Activated CD8-positive, alpha-beta memory T cell treated with anti-CD3 and anti-CD28 coated beads, Interleukin-2, amount 50 U/mL, for 1 hour (primary cell): ENCODE data around the gene HOXB13.

Source experiments
- DNase-seq: peaks from one replicate; pipeline ENCODE4 v3.0.0-alpha.2; 2020; ENCODE audit errors: extremely low read depth

Gene HOXB13

GRCh38 chr17:48728232-48729231 is at the start of gene HOXB13:
Gene HOXB13, minus strand, starts transcription at chr17:48728750. Its CDS starts 157 bp downstream, at chr17:48728593.
- DNase-seq = no peak

GRCh38 chr17:48776602-48777001 is 48.1 kb upstream of the HOXB13 start:
- no peak for DNase-seq

GRCh38 chr17:48773245-48773644 is 44.7 kb upstream of the HOXB13 start:
- DNase-seq = no peak

GRCh38 chr17:48770954-48771353 is 42.4 kb upstream of the HOXB13 start:
- no peak for DNase-seq

GRCh38 chr17:48769009-48769675 is 40.6 kb upstream of the HOXB13 start:
- no peak for DNase-seq

GRCh38 chr17:48767263-48767774 is 38.8 kb upstream of the HOXB13 start:
- no peak for DNase-seq

GRCh38 chr17:48761114-48761513 is 32.6 kb upstream of the HOXB13 start:
- DNase-seq = no peak

- DNase-seq = no peak
Observed at GRCh38 chr17:48760411-48760810, 31.9 kb upstream of the HOXB13 start.

- no peak for DNase-seq
Observed at GRCh38 chr17:48759288-48759687, 30.7 kb upstream of the HOXB13 start.

- DNase-seq = no peak
Observed at GRCh38 chr17:48757524-48757961, 29.0 kb upstream of the HOXB13 start.

- no peak for DNase-seq
Observed at GRCh38 chr17:48756830-48757251, 28.3 kb upstream of the HOXB13 start.

- DNase-seq = no peak
Observed at GRCh38 chr17:48755356-48755755, 26.8 kb upstream of the HOXB13 start.

GRCh38 chr17:48754500-48755261 is 26.1 kb upstream of the HOXB13 start:
- no peak for DNase-seq

GRCh38 chr17:48753794-48754499 is 25.4 kb upstream of the HOXB13 start:
- no peak for DNase-seq

GRCh38 chr17:48752399-48753288 is 24.1 kb upstream of the HOXB13 start:
- no peak for DNase-seq

GRCh38 chr17:48751733-48752398 is 23.3 kb upstream of the HOXB13 start:
- no peak for DNase-seq

GRCh38 chr17:48751172-48751571 is 22.6 kb upstream of the HOXB13 start:
- DNase-seq = no peak

- no peak for DNase-seq
Observed at GRCh38 chr17:48749621-48750553, 21.3 kb upstream of the HOXB13 start.
